Measurements from ENCODE around the gene CEP350. TPM values are rescaled to one million over a fixed set of nuclear protein-coding genes. Genes with fewer than 3 reads are reported as not detected.

CEP350 gene
- total and polyA plus RNA-seq, 2 donors (not counting 1 experiment from before 2014, with no cell fraction given), result 19.0 to 101 TPM

- Histone ChIP-seq H3K36me3 (ENCODE audit: control insufficient read depth, insufficient read depth, low read length) (no peaks in the 10 kb centered on the region), H3K79me2 (ENCODE audit: control insufficient read depth, insufficient read depth, low read length) (no peaks in the 10 kb centered on the region), H3K9ac (ENCODE audit: insufficient read depth, low read length) (no peak overlapping the region), H3K27me3 (ENCODE audit: control insufficient read depth, insufficient read depth, low read length) (no peaks in the 10 kb centered on the region), H3K4me2 (ENCODE audit: extremely low read depth, insufficient read depth, low read length) (no peak overlapping the region), H4K20me1 (ENCODE audit: control insufficient read depth, extremely low read depth, insufficient read depth, low read length) (no peaks in the 10 kb centered on the region), H3K4me1 (ENCODE audit: control insufficient read depth, extremely low read depth, insufficient read depth, low read length) (no peaks in the 10 kb centered on the region), H3K4me3 (replicated peaks in 1 of 4; ENCODE audit: control extremely low read depth in 1 of 4, insufficient read depth in 1 of 4, low read depth in 3 of 4, low read length in 4 of 4) (no peak overlapping the region), H2AFZ (ENCODE audit: low read length) (no peak overlapping the region), H3K27ac (ENCODE audit: insufficient read depth, low read length) (no peak overlapping the region), H3K9me3 (ENCODE audit: control insufficient read depth, insufficient read depth, low read depth, low read length) (no peaks in the 10 kb centered on the region)
- DNase-seq (ENCODE audit: low read depth in 2 of 2), result peak in 1 of 2 donors; percentile 45
- TF ChIP-seq CTCF (conservative IDR thresholded peaks at IDR 0.05 in 1 of 2, IDR thresholded peaks at IDR 0.05 in 1 of 2; ENCODE audit: low read depth in 1 of 2, low read length in 2 of 2), result no peak
- no peak for TF ChIP-seq EZH2 (IDR thresholded peaks at IDR 0.05; ENCODE audit: low read length, missing control alignments)
Measured at GRCh38 chr1:180123463-180123936, 168.9 kb downstream of the CEP350 start.

DNA sequence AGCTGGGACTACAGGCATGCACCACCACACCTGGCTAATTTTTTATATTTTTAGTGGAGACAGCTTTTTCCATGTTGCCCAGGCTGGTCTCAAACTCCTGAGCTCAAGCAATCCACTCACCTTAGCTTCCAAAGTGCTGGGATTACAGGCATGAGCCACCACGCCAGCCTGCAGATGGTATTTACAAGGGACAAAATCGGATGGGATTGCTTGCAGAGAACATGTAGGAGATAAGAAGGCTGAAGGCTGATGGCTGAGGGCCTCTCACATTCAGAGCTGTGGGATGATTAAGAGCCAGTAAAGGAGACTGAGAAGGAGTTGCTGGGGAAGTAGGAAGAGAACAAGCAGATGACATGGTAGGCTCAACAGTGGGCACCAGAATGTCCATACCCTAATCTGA is 176.0 kb downstream of the CEP350 start:
- no peak overlapping the region for H3K27ac ChIP-seq (ENCODE audit: insufficient read depth, low read length)
- no peaks in the 10 kb centered on the region for H3K27me3 ChIP-seq (ENCODE audit: control insufficient read depth, insufficient read depth, low read length)
- TF ChIP-seq EZH2 (IDR thresholded peaks at IDR 0.05; ENCODE audit: low read length, missing control alignments) (no peak), CTCF (conservative IDR thresholded peaks at IDR 0.05 in 1 of 2, IDR thresholded peaks at IDR 0.05 in 1 of 2; ENCODE audit: low read depth in 1 of 2, low read length in 2 of 2) (no peak)
- H3K4me2 ChIP-seq (ENCODE audit: extremely low read depth, insufficient read depth, low read length), result no peak overlapping the region
- H3K36me3 ChIP-seq (ENCODE audit: control insufficient read depth, insufficient read depth, low read length), result no peaks in the 10 kb centered on the region
- H2AFZ ChIP-seq (ENCODE audit: low read length), result no peak overlapping the region
- no peaks in the 10 kb centered on the region for H4K20me1 ChIP-seq (ENCODE audit: control insufficient read depth, extremely low read depth, insufficient read depth, low read length)
- no peak overlapping the region for H3K4me3 ChIP-seq (replicated peaks in 1 of 4; ENCODE audit: control extremely low read depth in 1 of 4, insufficient read depth in 1 of 4, low read depth in 3 of 4, low read length in 4 of 4)
- H3K79me2 ChIP-seq (ENCODE audit: control insufficient read depth, insufficient read depth, low read length), result no peaks in the 10 kb centered on the region
- DNase-seq (ENCODE audit: low read depth in 2 of 2), result no peak
- H3K4me1 ChIP-seq (ENCODE audit: control insufficient read depth, extremely low read depth, insufficient read depth, low read length), result peaks cover 7% of the 10 kb centered on the region
- no peaks in the 10 kb centered on the region for H3K9me3 ChIP-seq (ENCODE audit: control insufficient read depth, insufficient read depth, low read depth, low read length)
- H3K9ac ChIP-seq (ENCODE audit: insufficient read depth, low read length), result no peak overlapping the region

- peaks cover 7% of the 10 kb centered on the region for H3K4me1 ChIP-seq (ENCODE audit: control insufficient read depth, extremely low read depth, insufficient read depth, low read length)
- no peaks in the 10 kb centered on the region for H3K9me3 ChIP-seq (ENCODE audit: control insufficient read depth, insufficient read depth, low read depth, low read length)
- H2AFZ ChIP-seq (ENCODE audit: low read length), result no peak overlapping the region
- no peaks in the 10 kb centered on the region for H3K79me2 ChIP-seq (ENCODE audit: control insufficient read depth, insufficient read depth, low read length)
- peak overlapping the region; percentile 58 for H3K27ac ChIP-seq (ENCODE audit: insufficient read depth, low read length)
- no peak for TF ChIP-seq EZH2 (IDR thresholded peaks at IDR 0.05; ENCODE audit: low read length, missing control alignments)
- no peak for TF ChIP-seq CTCF (conservative IDR thresholded peaks at IDR 0.05 in 1 of 2, IDR thresholded peaks at IDR 0.05 in 1 of 2; ENCODE audit: low read depth in 1 of 2, low read length in 2 of 2)
- no peak overlapping the region for H3K4me2 ChIP-seq (ENCODE audit: extremely low read depth, insufficient read depth, low read length)
- peak; percentile 86 to 98 for DNase-seq (ENCODE audit: low read depth in 2 of 2)
- no peak overlapping the region for H3K9ac ChIP-seq (ENCODE audit: insufficient read depth, low read length)
- no peaks in the 10 kb centered on the region for H3K27me3 ChIP-seq (ENCODE audit: control insufficient read depth, insufficient read depth, low read length)
- no peaks in the 10 kb centered on the region for H3K36me3 ChIP-seq (ENCODE audit: control insufficient read depth, insufficient read depth, low read length)
- no peak overlapping the region for H3K4me3 ChIP-seq (replicated peaks in 1 of 4; ENCODE audit: control extremely low read depth in 1 of 4, insufficient read depth in 1 of 4, low read depth in 3 of 4, low read length in 4 of 4)
- no peaks in the 10 kb centered on the region for H4K20me1 ChIP-seq (ENCODE audit: control insufficient read depth, extremely low read depth, insufficient read depth, low read length)
Measured at GRCh38 chr1:180131510-180131909, 176.9 kb downstream of the CEP350 start.
